GM20000 (cell line): Measurements from ENCODE around the gene ATP5F1A.

Source experiments
- DNase-seq: peaks from one replicate; pipeline ENCODE4 v3.0.0; 2012; ENCODE audit warnings: low spot score
- CTCF ChIP-seq: IDR thresholded peaks from 2 replicates; pipeline ENCODE4 v1.5.1; 2012; ENCODE audit warnings: mild to moderate bottlenecking, control low read depth; ENCODE audit errors: extremely low read depth, missing control alignments

ATP5F1A gene

GRCh38 chr18:46072959-46073358 is 25.1 kb downstream of the ATP5F1A start:
- TF ChIP-seq CTCF = no peak
- DNase-seq = no peak

- no peak for TF ChIP-seq CTCF
- no peak for DNase-seq
Measured at GRCh38 chr18:46072376-46072867, 25.7 kb downstream of the ATP5F1A start.

- DNase-seq = peak; percentile 71
- TF ChIP-seq CTCF = no peak
Measured at GRCh38 chr18:46071653-46072375, 26.3 kb downstream of the ATP5F1A start, which contains the start of gene PSTPIP2. PSTPIP2 (minus strand) TSS chr18:46072260; CDS start chr18:46072188, 72 bp downstream.

- DNase-seq = peak; percentile 20
- no peak for TF ChIP-seq CTCF
Measured at GRCh38 chr18:46070815-46071652, 27.1 kb downstream of the ATP5F1A start.

- DNase-seq = no peak
- no peak for TF ChIP-seq CTCF
Measured at GRCh38 chr18:46070232-46070631, 27.9 kb downstream of the ATP5F1A start.

GRCh38 chr18:46069524-46069923 is 28.6 kb downstream of the ATP5F1A start:
- DNase-seq = no peak
- TF ChIP-seq CTCF = no peak

- no peak for DNase-seq
- no peak for TF ChIP-seq CTCF
Measured at GRCh38 chr18:46068763-46069162, 29.3 kb downstream of the ATP5F1A start.
